Fibroblast of lung (primary cell): ENCODE data around the gene CILP.

Experiments used
- EZH2 ChIP-seq: IDR thresholded peaks from 2 replicates; pipeline ENCODE4 v1.5.1; 2012; ENCODE audit warnings: low read length, control low read depth, mild to moderate bottlenecking; ENCODE audit errors: missing control alignments
- TF ChIP-seq, protein P1 (sequence below), 2 donors: IDR thresholded peaks in 1 of 2; conservative IDR thresholded peaks in 1 of 2; 1 replicate in 1 of 2; 2 replicates in 1 of 2; pipeline ENCODE4 v1.5.1; 2011 to 2012; ENCODE audit warnings: low read length in 2 of 2, control low read depth in 1 of 2, inconsistent platforms in 1 of 2, low read depth in 1 of 2, mild to moderate bottlenecking in 1 of 2

DNA sequence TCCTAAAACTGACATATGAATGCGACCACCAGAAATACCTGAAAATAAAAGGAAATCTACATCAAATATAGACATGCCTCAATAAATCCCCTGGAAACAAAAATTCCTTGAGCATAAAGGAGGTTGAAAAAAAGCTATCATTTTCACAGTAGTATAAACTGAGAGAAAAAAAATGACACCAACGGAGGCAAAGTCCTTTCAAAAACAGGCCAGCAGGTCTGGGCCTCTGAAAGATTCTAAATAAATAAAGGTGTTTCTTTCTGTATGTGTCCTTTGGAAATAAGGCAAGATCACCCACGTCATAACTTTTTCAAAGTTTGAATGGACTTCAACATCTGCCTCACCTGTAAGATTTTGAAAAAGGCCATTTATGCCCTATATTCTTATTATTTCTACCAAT is 31.1 kb downstream of the CILP start:
- TF ChIP-seq, protein P1, sequence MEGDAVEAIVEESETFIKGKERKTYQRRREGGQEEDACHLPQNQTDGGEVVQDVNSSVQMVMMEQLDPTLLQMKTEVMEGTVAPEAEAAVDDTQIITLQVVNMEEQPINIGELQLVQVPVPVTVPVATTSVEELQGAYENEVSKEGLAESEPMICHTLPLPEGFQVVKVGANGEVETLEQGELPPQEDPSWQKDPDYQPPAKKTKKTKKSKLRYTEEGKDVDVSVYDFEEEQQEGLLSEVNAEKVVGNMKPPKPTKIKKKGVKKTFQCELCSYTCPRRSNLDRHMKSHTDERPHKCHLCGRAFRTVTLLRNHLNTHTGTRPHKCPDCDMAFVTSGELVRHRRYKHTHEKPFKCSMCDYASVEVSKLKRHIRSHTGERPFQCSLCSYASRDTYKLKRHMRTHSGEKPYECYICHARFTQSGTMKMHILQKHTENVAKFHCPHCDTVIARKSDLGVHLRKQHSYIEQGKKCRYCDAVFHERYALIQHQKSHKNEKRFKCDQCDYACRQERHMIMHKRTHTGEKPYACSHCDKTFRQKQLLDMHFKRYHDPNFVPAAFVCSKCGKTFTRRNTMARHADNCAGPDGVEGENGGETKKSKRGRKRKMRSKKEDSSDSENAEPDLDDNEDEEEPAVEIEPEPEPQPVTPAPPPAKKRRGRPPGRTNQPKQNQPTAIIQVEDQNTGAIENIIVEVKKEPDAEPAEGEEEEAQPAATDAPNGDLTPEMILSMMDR (conservative IDR thresholded peaks at IDR 0.05 in 1 of 2, IDR thresholded peaks at IDR 0.05 in 1 of 2; ENCODE audit: low read depth in 1 of 2, low read length in 2 of 2), result no peak
- TF ChIP-seq EZH2, result no peak
